ENCODE measurements around the gene HERPUD2.

- no peak for TF ChIP-seq CTCF (IDR thresholded peaks at IDR 0.05; ENCODE audit: insufficient read depth, low read depth, low read length)
- TF ChIP-seq EZH2 (IDR thresholded peaks at IDR 0.05; ENCODE audit: insufficient read depth, low read length), result no peak
Measured at GRCh38 chr7:35619863-35620262, 75.1 kb downstream of the HERPUD2 start.

All from astrocyte (in vitro differentiated cells and primary cell).